B cell (primary cell): ENCODE results near the gene WDR18. TPM values are rescaled to one million over a fixed set of nuclear protein-coding genes. Genes with fewer than 3 reads are reported as not detected.

Source experiments
- ATAC-seq: fragments of 200-7000 bp; cut with Tn5 transposase; one replicate; pipeline ENCODE4 v1.10.0; 2021; ENCODE audit warnings: low read depth, mild to moderate bottlenecking, moderate number of reproducible peaks, moderate library complexity
- CTCF ChIA-PET: fragments of 350-600 bp; sonication (Branson Sonifier 250); formaldehyde crosslinking; loops from one replicate; lab custom pipeline; 2021; ENCODE audit warnings: antibody characterized with exemption, inconsistent platforms; lab: Charles Lee
- POLR2A ChIA-PET: fragments of 350-600 bp; sonication (Branson Sonifier 250); formaldehyde crosslinking; loops from one replicate; lab custom pipeline; 2021; ENCODE audit warnings: antibody characterized with exemption; lab: Charles Lee
- DNase-seq: peaks from one replicate; pipeline ENCODE4 v3.0.0; 2013
- H2AFZ ChIP-seq: 2 replicates; pipeline ENCODE4 v1.6.1; 2012; ENCODE audit warnings: mild to moderate bottlenecking, low read depth, low read length; ENCODE audit not compliant: insufficient read depth, poor library complexity, severe bottlenecking
- H3K27ac ChIP-seq, 2 donors: 1 replicate in 1 of 2; 2 replicates in 1 of 2; pipeline ENCODE4 v1.5.1; 2012 to 2013; ENCODE audit warnings: low read length in 2 of 2, mild to moderate bottlenecking in 2 of 2, moderate library complexity in 1 of 2
- H3K27me3 ChIP-seq, 4 experiments: fragments of 200-600 bp in 1 of 4; sonication (generic) in 1 of 4; replicated peaks in 1 of 4; 1 replicate in 2 of 4; 2 replicates in 2 of 4; pipeline versions ENCODE4 v1.6.1 to v1.7.0; 2013 to 2016; ENCODE audit warnings: low read length in 3 of 4, mild to moderate bottlenecking in 2 of 4, mixed read lengths in 1 of 4, moderate library complexity in 1 of 4; ENCODE audit not compliant: insufficient read depth in 4 of 4, control insufficient read depth in 3 of 4; ENCODE audit errors: control extremely low read depth in 1 of 4
- H3K36me3 ChIP-seq, 2 experiments: replicated peaks in 1 of 2; 1 replicate in 1 of 2; 2 replicates in 1 of 2; pipeline versions ENCODE4 v1.6.1 to v1.7.1; 2013; ENCODE audit warnings: low read length in 1 of 2; ENCODE audit not compliant: insufficient read depth in 2 of 2, control insufficient read depth in 1 of 2; ENCODE audit errors: control extremely low read depth in 1 of 2, extremely low read depth in 1 of 2
- H3K4me1 ChIP-seq, 2 donors: fragments of 200-600 bp in 1 of 2; sonication (generic) in 1 of 2; 1 replicate in 1 of 2; 2 replicates in 1 of 2; pipeline versions ENCODE4 v1.5.1 to v1.6.1; 2013 to 2017; ENCODE audit warnings: low read length in 2 of 2; ENCODE audit not compliant: control insufficient read depth in 2 of 2, insufficient read depth in 2 of 2
- H3K4me2 ChIP-seq: replicated peaks from 2 replicates; pipeline ENCODE3; 2012; ENCODE audit warnings: mild to moderate bottlenecking, low read depth, low read length; ENCODE audit not compliant: poor library complexity, severe bottlenecking
- H3K4me3 ChIP-seq, 5 experiments: fragments of 200-600 bp in 1 of 5; sonication (generic) in 1 of 5; 1 replicate in 3 of 5; 2 replicates in 2 of 5; pipeline versions ENCODE4 v1.5.1 to v1.7.0; 2011 to 2016; ENCODE audit warnings: low read length in 4 of 5, mild to moderate bottlenecking in 4 of 5, low read depth in 2 of 5, control low read depth in 1 of 5, moderate library complexity in 1 of 5; ENCODE audit not compliant: insufficient read depth in 1 of 5; ENCODE audit errors: control extremely low read depth in 1 of 5, extremely low read depth in 1 of 5
- H3K79me2 ChIP-seq: fragments of 200-600 bp; sonication (generic); one replicate; pipeline ENCODE4 v1.6.0; 2016; ENCODE audit warnings: low read length; ENCODE audit not compliant: control insufficient read depth, insufficient read depth
- H3K9ac ChIP-seq: fragments of 200-600 bp; sonication (generic); 2 replicates; pipeline ENCODE4 v1.6.1; 2017; ENCODE audit warnings: mild to moderate bottlenecking, low read length, moderate library complexity
- H3K9me3 ChIP-seq, 3 donors: one replicate each; pipeline versions ENCODE4 v1.6.1 to v1.7.1; 2013; ENCODE audit warnings: low read length in 2 of 3; ENCODE audit not compliant: control insufficient read depth in 2 of 3, insufficient read depth in 1 of 3; ENCODE audit errors: control extremely low read depth in 1 of 3
- H4K20me1 ChIP-seq: 2 replicates; pipeline ENCODE4 v1.6.0; 2012; ENCODE audit warnings: mild to moderate bottlenecking, low read length; ENCODE audit not compliant: insufficient read depth, control insufficient read depth, poor library complexity, severe bottlenecking
- H3K27ac Mint-ChIP-seq: one replicate; pipeline ENCODE4 v1.8.0; 2021; ENCODE audit warnings: mixed read lengths
- H3K27me3 Mint-ChIP-seq: one replicate; pipeline ENCODE4 v1.8.0; 2021; ENCODE audit warnings: mixed read lengths
- H3K4me1 Mint-ChIP-seq: one replicate; pipeline ENCODE4 v1.8.0; 2021; ENCODE audit warnings: mixed read lengths
- H3K4me3 Mint-ChIP-seq: one replicate; pipeline ENCODE4 v1.8.0; 2021; ENCODE audit warnings: mixed read lengths
- H3K9me3 Mint-ChIP-seq: one replicate; pipeline ENCODE4 v1.8.0; 2022; ENCODE audit warnings: mixed read lengths; ENCODE audit not compliant: insufficient read depth
- CTCF ChIP-seq: fragments of 200-600 bp; IDR thresholded peaks from one replicate; pipeline ENCODE4 v1.8.0; 2022; ENCODE audit warnings: antibody characterized with exemption, mild to moderate bottlenecking
- EZH2 ChIP-seq: IDR thresholded peaks from 2 replicates; pipeline ENCODE4 v1.6.1; 2012; ENCODE audit warnings: borderline replicate concordance, low read depth, mild to moderate bottlenecking, moderate library complexity, low read length; ENCODE audit not compliant: insufficient read depth, poor library complexity, severe bottlenecking
- WGBS: methylation state at CpG from one replicate; pipeline ENCODE4 v1.1.5; 2013; ENCODE audit warnings: missing lambda C conversion rate; ENCODE audit not compliant: insufficient coverage; 5-methylcytosine and 5-hydroxymethylcytosine counted together
- intact Hi-C: fragments of 100-400 bp; cut with micrococcal nuclease; formaldehyde crosslinking; loops from one replicate; pipeline ENCODE4 v1.10.0; 2022
- polyA plus RNA-seq: library from polyadenylated mRNA; depleted of rRNA; stranded (reverse); fragments of >200 nt; gene quantifications from 2 replicates; pipeline ENCODE4 v1.2.3, GENCODE V29; 2012
- total RNA-seq, 2 donors: library from RNA; stranded (reverse); fragments of 120-200 nt in 1 of 2; gene quantifications; 1 replicate in 1 of 2; 2 replicates in 1 of 2; pipeline versions ENCODE4 v1.2.3 to v1.2.4, GENCODE V29; 2013 to 2022

Gene WDR18
- total and polyA plus RNA-seq, 2 donors (not counting 1 experiment from before 2014, with no cell fraction given): 48.5 to 60.5 TPM

- no peak for DNase-seq
- H3K4me2 ChIP-seq: no peak overlapping the region
- ATAC-seq: no peak
- no peak overlapping the region for H3K9ac ChIP-seq
- peaks cover 46% of the 10 kb centered on the region for H3K79me2 ChIP-seq
- Mint-ChIP-seq H3K9me3 (peaks cover 2% of the 10 kb centered on the region), H3K27me3 (no peaks in the 10 kb centered on the region), H3K4me1 (peaks cover 40% of the 10 kb centered on the region), H3K27ac (no peak overlapping the region), H3K4me3 (peak overlapping the region; percentile 79)
- H3K27ac ChIP-seq: no peak overlapping the region
- no peak for TF ChIP-seq CTCF
- TF ChIP-seq EZH2: no peak
- no peak overlapping the region for H3K4me3 ChIP-seq
- H4K20me1 ChIP-seq: peaks cover 26% of the 10 kb centered on the region
- peaks cover 0 to 22% (median 3%) of the 10 kb centered on the region in 3 donors for H3K9me3 ChIP-seq
- POLR2A ChIA-PET: interaction anchor here (0.7 kb wide), 1 partner anchor 8 kb away, joined by 5 read pairs; no protein-coding TSS in a partner anchor
- H2AFZ ChIP-seq: no peak overlapping the region
- no peaks in the 10 kb centered on the region for H3K27me3 ChIP-seq
- intact Hi-C loops: no loop called here
- H3K36me3 ChIP-seq: peaks cover 2 to 3% of the 10 kb centered on the region in 2 experiments
- CTCF ChIA-PET: interaction anchor here (1.1 to 3.1 kb wide), 2 partner anchors 16 to 304 kb away, joined by 3 to 16 read pairs; no protein-coding TSS in a partner anchor
- WGBS: 98% methylated on average over 17 of the region's 22 CpGs
- H3K4me1 ChIP-seq: peaks cover 25 to 46% of the 10 kb centered on the region in 2 donors
These were observed 44.7 kb upstream of the WDR18 start for GRCh38 chr19:939439-939838.

DNA sequence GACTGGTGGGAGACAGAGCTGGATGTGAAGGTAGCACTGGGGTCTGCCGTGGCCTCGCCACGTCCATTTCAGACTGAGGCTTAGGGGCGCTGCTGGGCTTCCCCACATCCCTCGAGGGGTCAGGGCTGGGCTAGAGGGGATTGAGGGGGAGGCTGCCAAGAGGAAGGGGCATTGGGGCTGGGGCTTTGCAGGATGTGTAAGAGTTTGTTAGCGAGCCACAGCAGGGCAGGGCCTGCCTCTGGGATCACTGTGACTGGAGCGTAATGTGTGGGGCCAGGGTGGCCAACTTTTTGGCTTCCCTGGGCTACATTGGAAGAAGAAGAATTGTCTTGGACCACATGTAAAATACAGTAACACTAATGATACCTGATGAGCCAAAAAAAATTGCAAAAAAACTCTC is 44.2 kb upstream of the WDR18 start:
- H3K27me3 Mint-ChIP-seq: no peaks in the 10 kb centered on the region
- no peak overlapping the region for H3K4me3 ChIP-seq
- H3K27ac Mint-ChIP-seq: peak overlapping the region; percentile 76
- intact Hi-C loops: no loop called here
- peaks cover 0 to 22% (median 3%) of the 10 kb centered on the region in 3 donors for H3K9me3 ChIP-seq
- peaks cover 2 to 3% of the 10 kb centered on the region in 2 experiments for H3K36me3 ChIP-seq
- H3K4me1 Mint-ChIP-seq: peaks cover 42% of the 10 kb centered on the region
- H3K9ac ChIP-seq: no peak overlapping the region
- CTCF ChIA-PET: interaction anchor here (1.1 to 3.1 kb wide), 2 partner anchors 16 to 304 kb away, joined by 3 to 16 read pairs; no protein-coding TSS in a partner anchor
- H3K27me3 ChIP-seq: no peaks in the 10 kb centered on the region
- POLR2A ChIA-PET: interaction anchor here (0.9 to 1.0 kb wide), 2 partner anchors 9 to 16 kb away, joined by 3 read pairs; no protein-coding TSS in a partner anchor
- TF ChIP-seq CTCF (no peak), EZH2 (no peak)
- no peak for ATAC-seq
- H2AFZ ChIP-seq: no peak overlapping the region
- H3K9me3 Mint-ChIP-seq: peaks cover 2% of the 10 kb centered on the region
- peaks cover 21 to 41% of the 10 kb centered on the region in 2 donors for H3K4me1 ChIP-seq
- no peak for DNase-seq
- peak overlapping the region; percentile 79 for H3K4me3 Mint-ChIP-seq
- peak overlapping the region in 1 of 2 donors; percentile 77 for H3K27ac ChIP-seq
- 100% methylated on average over 5 of the region's 7 CpGs for WGBS
- peaks cover 44% of the 10 kb centered on the region for H3K79me2 ChIP-seq
- H3K4me2 ChIP-seq: peak overlapping the region; percentile 96
- H4K20me1 ChIP-seq: peaks cover 25% of the 10 kb centered on the region
